DMS 273 (cell line): ENCODE results near the gene NUDT5.

Experiments used
- DNase-seq: peaks from one replicate; lab custom pipeline; 2025; ENCODE audit not compliant: unreplicated experiment; lab: John Stamatoyannopoulos, UW

The NUDT5 gene

GRCh38 chr10:12165036-12165435, 30.7 kb downstream of the NUDT5 start:
- no peak for DNase-seq

- no peak for DNase-seq
Observed at GRCh38 chr10:12164085-12164484, 31.6 kb downstream of the NUDT5 start.

GRCh38 chr10:12162927-12163326, 32.8 kb downstream of the NUDT5 start:
- DNase-seq: no peak

GRCh38 chr10:12160664-12161063, 35.0 kb downstream of the NUDT5 start:
- DNase-seq: no peak

GRCh38 chr10:12158111-12158510, 37.6 kb downstream of the NUDT5 start:
- no peak for DNase-seq

- DNase-seq: no peak
Observed at GRCh38 chr10:12156367-12157123, 39.1 kb downstream of the NUDT5 start.

GRCh38 chr10:12154516-12154915, 41.2 kb downstream of the NUDT5 start:
- DNase-seq: no peak

- DNase-seq: no peak
Observed at GRCh38 chr10:12150163-12150562, 45.5 kb downstream of the NUDT5 start.

- DNase-seq: no peak
Observed at GRCh38 chr10:12144538-12144937, 51.2 kb downstream of the NUDT5 start.

GRCh38 chr10:12140038-12140437, 55.7 kb downstream of the NUDT5 start:
- DNase-seq: no peak

- DNase-seq: no peak
Observed at GRCh38 chr10:12135631-12136030, 60.1 kb downstream of the NUDT5 start.

- DNase-seq: peak; percentile 79
Observed at GRCh38 chr10:12130237-12130872, 65.3 kb downstream of the NUDT5 start.

- peak; percentile 95 for DNase-seq
Observed at GRCh38 chr10:12129222-12130111, 66.2 kb downstream of the NUDT5 start, which contains the start of gene SEC61A2. SEC61A2 (plus strand) TSS chr10:12129677; CDS start chr10:12129788, 111 bp downstream.

GRCh38 chr10:12121673-12122072, 74.0 kb downstream of the NUDT5 start:
- DNase-seq: no peak
